ENCODE data around the gene C5orf58. TPM values are rescaled to one million over a fixed set of nuclear protein-coding genes. Genes with fewer than 3 reads are reported as not detected.

The C5orf58 gene
- total and polyA plus RNA-seq, 2 donors from 2014 or later, result not detected

GRCh38 chr5:170218726-170219125 lies 14.1 kb upstream of the C5orf58 start:
- DNase-seq (no peak), FAIRE-seq (no peak)
- H3K4me3 ChIP-seq (ENCODE audit: low read length in 3 of 3), result no peak overlapping the region
- intact Hi-C loops (cut with DNase I), result no loop called here
- H3K9me3 ChIP-seq (ENCODE audit: control insufficient read depth in 2 of 3, insufficient read depth in 1 of 3, low read length in 3 of 3), result no peaks in the 10 kb centered on the region
- no peaks in the 10 kb centered on the region for H3K27me3 ChIP-seq (ENCODE audit: control insufficient read depth, insufficient read depth, low read length)
- H3K9ac ChIP-seq (ENCODE audit: low read length in 3 of 3), result no peak overlapping the region
- no peaks in the 10 kb centered on the region for H3K36me3 ChIP-seq (ENCODE audit: control insufficient read depth in 2 of 3, insufficient read depth in 3 of 3, low read length in 3 of 3)
- H3K27ac ChIP-seq (ENCODE audit: low read depth in 2 of 2, low read length in 2 of 2), result no peak overlapping the region
- no peaks in the 10 kb centered on the region for H3K4me1 ChIP-seq (ENCODE audit: control insufficient read depth in 2 of 3, insufficient read depth in 2 of 3, low read depth in 1 of 3, low read length in 3 of 3)
- no peak for TF ChIP-seq CTCF (IDR thresholded peaks at IDR 0.05; ENCODE audit: borderline replicate concordance, extremely low read depth, insufficient read depth)

GRCh38 chr5:170219615-170220014 lies 13.2 kb upstream of the C5orf58 start:
- Histone ChIP-seq H3K4me3 (ENCODE audit: low read length in 3 of 3) (no peak overlapping the region), H3K4me1 (ENCODE audit: control insufficient read depth in 2 of 3, insufficient read depth in 2 of 3, low read depth in 1 of 3, low read length in 3 of 3) (no peaks in the 10 kb centered on the region), H3K27ac (ENCODE audit: low read depth in 2 of 2, low read length in 2 of 2) (no peak overlapping the region), H3K9me3 (ENCODE audit: control insufficient read depth in 2 of 3, insufficient read depth in 1 of 3, low read length in 3 of 3) (no peaks in the 10 kb centered on the region), H3K36me3 (ENCODE audit: control insufficient read depth in 2 of 3, insufficient read depth in 3 of 3, low read length in 3 of 3) (no peaks in the 10 kb centered on the region), H3K9ac (ENCODE audit: low read length in 3 of 3) (no peak overlapping the region), H3K27me3 (ENCODE audit: control insufficient read depth, insufficient read depth, low read length) (no peaks in the 10 kb centered on the region)
- FAIRE-seq (no peak), DNase-seq (no peak)
- TF ChIP-seq CTCF (IDR thresholded peaks at IDR 0.05; ENCODE audit: borderline replicate concordance, extremely low read depth, insufficient read depth), result no peak
- intact Hi-C loops (cut with DNase I), result no loop called here

- no peak for TF ChIP-seq CTCF (IDR thresholded peaks at IDR 0.05; ENCODE audit: borderline replicate concordance, extremely low read depth, insufficient read depth)
- intact Hi-C loops (cut with DNase I), result no loop called here
- FAIRE-seq, result no peak
Measured at GRCh38 chr5:170220191-170220590, 12.6 kb upstream of the C5orf58 start.

GRCh38 chr5:170221327-170221741 lies 11.5 kb upstream of the C5orf58 start:
- Histone ChIP-seq H3K27me3 (ENCODE audit: control insufficient read depth, insufficient read depth, low read length) (no peaks in the 10 kb centered on the region), H3K4me1 (ENCODE audit: control insufficient read depth in 2 of 3, insufficient read depth in 2 of 3, low read depth in 1 of 3, low read length in 3 of 3) (no peaks in the 10 kb centered on the region), H3K4me3 (ENCODE audit: low read length in 3 of 3) (no peak overlapping the region), H3K9ac (ENCODE audit: low read length in 3 of 3) (no peak overlapping the region), H3K9me3 (ENCODE audit: control insufficient read depth in 2 of 3, insufficient read depth in 1 of 3, low read length in 3 of 3) (no peaks in the 10 kb centered on the region), H3K27ac (ENCODE audit: low read depth in 2 of 2, low read length in 2 of 2) (no peak overlapping the region), H3K36me3 (ENCODE audit: control insufficient read depth in 2 of 3, insufficient read depth in 3 of 3, low read length in 3 of 3) (no peaks in the 10 kb centered on the region)
- peak in 1 of 5 donors; percentile 62 for DNase-seq
- TF ChIP-seq CTCF (IDR thresholded peaks at IDR 0.05; ENCODE audit: borderline replicate concordance, extremely low read depth, insufficient read depth), result no peak
- FAIRE-seq, result no peak
- intact Hi-C loops (cut with DNase I), result no loop called here

More at GRCh38 chr5:170220191-170220590, 12.6 kb upstream of the C5orf58 start:
- Histone ChIP-seq H3K4me3 (ENCODE audit: low read length in 3 of 3) (no peak overlapping the region), H3K36me3 (ENCODE audit: control insufficient read depth in 2 of 3, insufficient read depth in 3 of 3, low read length in 3 of 3) (no peaks in the 10 kb centered on the region), H3K4me1 (ENCODE audit: control insufficient read depth in 2 of 3, insufficient read depth in 2 of 3, low read depth in 1 of 3, low read length in 3 of 3) (no peaks in the 10 kb centered on the region), H3K9ac (ENCODE audit: low read length in 3 of 3) (no peak overlapping the region), H3K27ac (ENCODE audit: low read depth in 2 of 2, low read length in 2 of 2) (no peak overlapping the region), H3K27me3 (ENCODE audit: control insufficient read depth, insufficient read depth, low read length) (no peaks in the 10 kb centered on the region), H3K9me3 (ENCODE audit: control insufficient read depth in 2 of 3, insufficient read depth in 1 of 3, low read length in 3 of 3) (no peaks in the 10 kb centered on the region)
- DNase-seq, result no peak
